Urothelium cell line (cell line): ENCODE results near the gene PARN.
"Not testable (repeated sequence)": the region's sequence is repeated elsewhere in the genome, so short reads cannot be mapped to it uniquely, and the experiment has no call there.

ENCODE experiments used
- DNase-seq: peaks from one replicate; pipeline ENCODE4 v3.0.0; 2011; ENCODE audit warnings: low spot score, mixed read lengths
- FAIRE-seq: peaks from 2 replicates; lab custom pipeline; 2011; peaks lifted over from hg19 to GRCh38; lab: Jason Lieb, UNC

PARN gene

GRCh38 chr16:14632693-14633569 is 2.9 kb upstream of the PARN start, which contains the start of gene BFAR:
Gene BFAR, plus strand, starts transcription at chr16:14632951. Its CDS starts 11,396 bp downstream, at chr16:14644347.
- DNase-seq (peak; percentile 94), FAIRE-seq (no peak)

GRCh38 chr16:14630620-14631330 is 715 bp upstream of the PARN start:
- not testable (repeated sequence) for FAIRE-seq, DNase-seq

GRCh38 chr16:14629612-14629918 is 495 bp downstream of the PARN start:
- DNase-seq (peak; percentile 12), FAIRE-seq (no peak)

- DNase-seq (no peak), FAIRE-seq (no peak)
These were observed 1.1 kb downstream of the PARN start for GRCh38 chr16:14628806-14629611.

GRCh38 chr16:14627078-14627477 is 3.0 kb downstream of the PARN start:
- no peak for DNase-seq
- no peak for FAIRE-seq

- FAIRE-seq (no peak), DNase-seq (no peak)
These were observed 11.5 kb downstream of the PARN start for GRCh38 chr16:14618566-14618965.

- no peak for FAIRE-seq
- no peak for DNase-seq
These were observed 13.8 kb downstream of the PARN start for GRCh38 chr16:14616280-14616679.

- no peak for DNase-seq
- FAIRE-seq: no peak
These were observed 16.1 kb downstream of the PARN start for GRCh38 chr16:14613991-14614390.

GRCh38 chr16:14611660-14612059 is 18.4 kb downstream of the PARN start:
- FAIRE-seq: no peak
- no peak for DNase-seq

GRCh38 chr16:14609716-14610115 is 20.3 kb downstream of the PARN start:
- FAIRE-seq: no peak
- no peak for DNase-seq

GRCh38 chr16:14608604-14609003 is 21.5 kb downstream of the PARN start:
- FAIRE-seq (no peak), DNase-seq (no peak)

GRCh38 chr16:14608111-14608566 is 21.9 kb downstream of the PARN start:
- FAIRE-seq (no peak), DNase-seq (no peak)

GRCh38 chr16:14606102-14606501 is 24.0 kb downstream of the PARN start:
- DNase-seq (no peak), FAIRE-seq (no peak)

GRCh38 chr16:14602443-14602963 is 27.6 kb downstream of the PARN start:
- DNase-seq (no peak), FAIRE-seq (no peak)

- FAIRE-seq (no peak), DNase-seq (peak; percentile 10)
These were observed 29.9 kb downstream of the PARN start for GRCh38 chr16:14600164-14600563.

- no peak for FAIRE-seq
- no peak for DNase-seq
These were observed 43.3 kb downstream of the PARN start for GRCh38 chr16:14586637-14587305.

GRCh38 chr16:14585287-14585686 is 44.8 kb downstream of the PARN start:
- no peak for DNase-seq
- FAIRE-seq: no peak

- FAIRE-seq, DNase-seq: not testable (repeated sequence)
These were observed 49.1 kb downstream of the PARN start for GRCh38 chr16:14580926-14581325.

GRCh38 chr16:14579266-14579665 is 50.8 kb downstream of the PARN start:
- no peak for FAIRE-seq

GRCh38 chr16:14576532-14576931 is 53.5 kb downstream of the PARN start:
- DNase-seq (no peak), FAIRE-seq (no peak)

More at GRCh38 chr16:14579266-14579665, 50.8 kb downstream of the PARN start:
- DNase-seq: no peak
